HepG2 (cell line): ENCODE data around the gene RPLP2. TPM values are rescaled to one million over a fixed set of nuclear protein-coding genes. Genes with fewer than 3 reads are reported as not detected.
A peak's percentile ranks its signal among the peaks of the same experiment; 100 is the strongest.

Source experiments
- CAMTA2 ChIP-seq: sonication (generic); formaldehyde crosslinking; IDR thresholded peaks from 2 replicates; pipeline ENCODE4 v1.4.0; 2020; ENCODE audit warnings: mild to moderate bottlenecking, missing genetic modification reagents, borderline replicate concordance
- JUN ChIP-seq: sonication (generic); formaldehyde crosslinking; IDR thresholded peaks from 2 replicates; pipeline ENCODE4 v1.4.0; 2020; ENCODE audit warnings: mild to moderate bottlenecking, missing genetic modification reagents
- TAF15 ChIP-seq: fragments of 200-400 bp; formaldehyde crosslinking; IDR thresholded peaks from one replicate; pipeline ENCODE4 v1.6.1; 2018; ENCODE audit warnings: mild to moderate bottlenecking, low read depth, low read length; ENCODE audit not compliant: poor library complexity, severe bottlenecking
- polyA plus RNA-seq, 8 experiments: library from polyadenylated mRNA; depleted of rRNA in 3 of 8; stranded (reverse) in 7 of 8; unstranded in 1 of 8; fragments of >200 nt; fragmentation: Illumina TruSeq in 4 of 8; extraction: Trizol in 4 of 8; gene quantifications; 2 replicates each; pipeline versions ENCODE4 v1.2.1 to v1.2.3, GENCODE V29; 2011 to 2016; ENCODE audit warnings: low read depth in 4 of 8, missing spikeins in 1 of 8, mixed read lengths in 1 of 8; ENCODE audit not compliant: insufficient read depth in 1 of 8
- total RNA-seq, 5 experiments: library from RNA; depleted of rRNA; stranded (reverse); fragments of >200 nt; fragmentation: Illumina TruSeq; extraction: Trizol; gene quantifications; 2 replicates each; pipeline ENCODE4 v1.2.3, GENCODE V29; 2016; ENCODE audit warnings: low read depth in 1 of 5
- TF ChIP-seq, protein P1 (sequence below), 2 experiments: fragments of 450-650 bp in 1 of 2; sonication (generic) in 1 of 2; formaldehyde crosslinking in 1 of 2; IDR thresholded peaks; 2 replicates each; pipeline versions ENCODE4 v1.6.1 to v1.8.0; 2016 to 2022; ENCODE audit warnings: antibody characterized with exemption in 1 of 2, mild to moderate bottlenecking in 1 of 2, missing genetic modification reagents in 1 of 2
- TF ChIP-seq, protein P2 (sequence below): sonication (generic); formaldehyde crosslinking; IDR thresholded peaks from 2 replicates; pipeline ENCODE4 v1.5.0; 2020; ENCODE audit warnings: mild to moderate bottlenecking, missing genetic modification reagents
- TF ChIP-seq, protein P3 (sequence below): sonication (generic); formaldehyde crosslinking; IDR thresholded peaks from 2 replicates; pipeline ENCODE4 v1.5.1; 2020; ENCODE audit warnings: missing genetic modification reagents, mild to moderate bottlenecking, borderline replicate concordance
- TF ChIP-seq, protein P4 (sequence below): sonication (generic); formaldehyde crosslinking; IDR thresholded peaks from 2 replicates; pipeline ENCODE4 v1.4.0; 2020; ENCODE audit warnings: missing genetic modification reagents, borderline replicate concordance

The RPLP2 gene
- total and polyA plus RNA-seq, 2 of the 13 experiments (the other 11 are each of a cell fraction or from before 2014, with no cell fraction given): 978 to 2,106 TPM

DNA sequence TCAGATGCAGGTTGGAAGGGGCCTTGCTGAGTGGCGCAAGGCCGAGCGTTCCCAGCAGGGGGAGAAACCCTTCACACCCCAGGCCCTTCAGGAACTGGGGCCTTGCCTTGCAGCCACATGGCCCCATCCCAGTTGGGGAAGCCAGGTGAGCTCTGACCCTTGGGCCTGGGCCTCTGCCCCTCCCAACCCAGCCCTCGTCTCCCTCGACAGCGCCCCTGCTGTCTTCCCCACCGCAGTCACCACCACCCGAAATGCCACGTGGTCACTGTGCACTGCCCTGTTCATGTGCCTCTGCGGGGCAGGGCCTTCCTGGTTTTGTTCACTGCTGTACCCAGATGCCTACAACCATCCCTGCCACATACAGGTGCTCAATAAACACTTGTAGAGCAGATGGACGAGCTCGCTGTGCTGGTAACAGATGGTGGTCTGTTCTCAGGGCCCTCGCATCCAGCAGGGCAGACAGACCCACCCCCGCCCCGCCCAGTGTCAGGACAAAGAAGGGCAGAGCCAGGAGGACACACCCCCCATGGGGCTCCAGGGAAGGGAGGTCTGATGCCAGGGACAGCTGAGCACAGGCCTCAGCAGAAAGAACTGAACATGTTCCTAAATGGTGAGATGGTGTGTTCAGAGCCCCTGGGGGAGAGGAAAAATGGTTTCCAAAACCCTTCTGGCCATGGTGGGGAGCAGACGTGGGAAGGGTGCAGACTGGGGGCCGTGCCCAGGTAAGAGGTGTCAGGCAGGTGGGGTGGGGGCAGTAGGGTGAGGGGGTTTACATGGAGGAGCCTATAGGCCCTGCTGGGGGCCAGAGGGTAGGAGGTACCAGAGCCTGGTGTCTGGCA is 28.9 kb downstream of the RPLP2 start (continued):
- TF ChIP-seq, protein P1, sequence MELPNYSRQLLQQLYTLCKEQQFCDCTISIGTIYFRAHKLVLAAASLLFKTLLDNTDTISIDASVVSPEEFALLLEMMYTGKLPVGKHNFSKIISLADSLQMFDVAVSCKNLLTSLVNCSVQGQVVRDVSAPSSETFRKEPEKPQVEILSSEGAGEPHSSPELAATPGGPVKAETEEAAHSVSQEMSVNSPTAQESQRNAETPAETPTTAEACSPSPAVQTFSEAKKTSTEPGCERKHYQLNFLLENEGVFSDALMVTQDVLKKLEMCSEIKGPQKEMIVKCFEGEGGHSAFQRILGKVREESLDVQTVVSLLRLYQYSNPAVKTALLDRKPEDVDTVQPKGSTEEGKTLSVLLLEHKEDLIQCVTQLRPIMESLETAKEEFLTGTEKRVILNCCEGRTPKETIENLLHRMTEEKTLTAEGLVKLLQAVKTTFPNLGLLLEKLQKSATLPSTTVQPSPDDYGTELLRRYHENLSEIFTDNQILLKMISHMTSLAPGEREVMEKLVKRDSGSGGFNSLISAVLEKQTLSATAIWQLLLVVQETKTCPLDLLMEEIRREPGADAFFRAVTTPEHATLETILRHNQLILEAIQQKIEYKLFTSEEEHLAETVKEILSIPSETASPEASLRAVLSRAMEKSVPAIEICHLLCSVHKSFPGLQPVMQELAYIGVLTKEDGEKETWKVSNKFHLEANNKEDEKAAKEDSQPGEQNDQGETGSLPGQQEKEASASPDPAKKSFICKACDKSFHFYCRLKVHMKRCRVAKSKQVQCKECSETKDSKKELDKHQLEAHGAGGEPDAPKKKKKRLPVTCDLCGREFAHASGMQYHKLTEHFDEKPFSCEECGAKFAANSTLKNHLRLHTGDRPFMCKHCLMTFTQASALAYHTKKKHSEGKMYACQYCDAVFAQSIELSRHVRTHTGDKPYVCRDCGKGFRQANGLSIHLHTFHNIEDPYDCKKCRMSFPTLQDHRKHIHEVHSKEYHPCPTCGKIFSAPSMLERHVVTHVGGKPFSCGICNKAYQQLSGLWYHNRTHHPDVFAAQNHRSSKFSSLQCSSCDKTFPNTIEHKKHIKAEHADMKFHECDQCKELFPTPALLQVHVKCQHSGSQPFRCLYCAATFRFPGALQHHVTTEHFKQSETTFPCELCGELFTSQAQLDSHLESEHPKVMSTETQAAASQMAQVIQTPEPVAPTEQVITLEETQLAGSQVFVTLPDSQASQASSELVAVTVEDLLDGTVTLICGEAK (IDR thresholded peaks at IDR 0.05): no peak
- TF ChIP-seq, protein P1 (CRISPR knock-in tag; IDR thresholded peaks at IDR 0.05): peak; percentile 66; the same call in 1 of the 2 replicates
- TF ChIP-seq, protein P2, sequence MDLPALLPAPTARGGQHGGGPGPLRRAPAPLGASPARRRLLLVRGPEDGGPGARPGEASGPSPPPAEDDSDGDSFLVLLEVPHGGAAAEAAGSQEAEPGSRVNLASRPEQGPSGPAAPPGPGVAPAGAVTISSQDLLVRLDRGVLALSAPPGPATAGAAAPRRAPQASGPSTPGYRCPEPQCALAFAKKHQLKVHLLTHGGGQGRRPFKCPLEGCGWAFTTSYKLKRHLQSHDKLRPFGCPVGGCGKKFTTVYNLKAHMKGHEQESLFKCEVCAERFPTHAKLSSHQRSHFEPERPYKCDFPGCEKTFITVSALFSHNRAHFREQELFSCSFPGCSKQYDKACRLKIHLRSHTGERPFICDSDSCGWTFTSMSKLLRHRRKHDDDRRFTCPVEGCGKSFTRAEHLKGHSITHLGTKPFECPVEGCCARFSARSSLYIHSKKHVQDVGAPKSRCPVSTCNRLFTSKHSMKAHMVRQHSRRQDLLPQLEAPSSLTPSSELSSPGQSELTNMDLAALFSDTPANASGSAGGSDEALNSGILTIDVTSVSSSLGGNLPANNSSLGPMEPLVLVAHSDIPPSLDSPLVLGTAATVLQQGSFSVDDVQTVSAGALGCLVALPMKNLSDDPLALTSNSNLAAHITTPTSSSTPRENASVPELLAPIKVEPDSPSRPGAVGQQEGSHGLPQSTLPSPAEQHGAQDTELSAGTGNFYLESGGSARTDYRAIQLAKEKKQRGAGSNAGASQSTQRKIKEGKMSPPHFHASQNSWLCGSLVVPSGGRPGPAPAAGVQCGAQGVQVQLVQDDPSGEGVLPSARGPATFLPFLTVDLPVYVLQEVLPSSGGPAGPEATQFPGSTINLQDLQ (CRISPR knock-in tag): peak; percentile 81; the same call in 1 of the 2 replicates
- TF ChIP-seq, protein P3, sequence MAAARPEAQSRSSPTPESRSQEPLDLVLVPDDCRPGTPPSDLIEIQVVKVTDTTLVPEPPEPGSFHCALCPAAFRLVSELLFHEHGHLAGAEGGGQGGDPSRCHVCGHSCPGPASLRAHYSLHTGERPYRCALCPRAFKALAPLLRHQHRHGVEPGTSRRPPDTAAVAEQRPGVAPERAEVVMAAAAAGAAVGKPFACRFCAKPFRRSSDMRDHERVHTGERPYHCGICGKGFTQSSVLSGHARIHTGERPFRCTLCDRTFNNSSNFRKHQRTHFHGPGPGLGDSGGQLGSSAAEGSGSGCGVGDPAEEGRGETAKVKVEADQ (CRISPR knock-in tag): no peak; the same call in 1 of the 2 replicates
- TF ChIP-seq, protein P4, sequence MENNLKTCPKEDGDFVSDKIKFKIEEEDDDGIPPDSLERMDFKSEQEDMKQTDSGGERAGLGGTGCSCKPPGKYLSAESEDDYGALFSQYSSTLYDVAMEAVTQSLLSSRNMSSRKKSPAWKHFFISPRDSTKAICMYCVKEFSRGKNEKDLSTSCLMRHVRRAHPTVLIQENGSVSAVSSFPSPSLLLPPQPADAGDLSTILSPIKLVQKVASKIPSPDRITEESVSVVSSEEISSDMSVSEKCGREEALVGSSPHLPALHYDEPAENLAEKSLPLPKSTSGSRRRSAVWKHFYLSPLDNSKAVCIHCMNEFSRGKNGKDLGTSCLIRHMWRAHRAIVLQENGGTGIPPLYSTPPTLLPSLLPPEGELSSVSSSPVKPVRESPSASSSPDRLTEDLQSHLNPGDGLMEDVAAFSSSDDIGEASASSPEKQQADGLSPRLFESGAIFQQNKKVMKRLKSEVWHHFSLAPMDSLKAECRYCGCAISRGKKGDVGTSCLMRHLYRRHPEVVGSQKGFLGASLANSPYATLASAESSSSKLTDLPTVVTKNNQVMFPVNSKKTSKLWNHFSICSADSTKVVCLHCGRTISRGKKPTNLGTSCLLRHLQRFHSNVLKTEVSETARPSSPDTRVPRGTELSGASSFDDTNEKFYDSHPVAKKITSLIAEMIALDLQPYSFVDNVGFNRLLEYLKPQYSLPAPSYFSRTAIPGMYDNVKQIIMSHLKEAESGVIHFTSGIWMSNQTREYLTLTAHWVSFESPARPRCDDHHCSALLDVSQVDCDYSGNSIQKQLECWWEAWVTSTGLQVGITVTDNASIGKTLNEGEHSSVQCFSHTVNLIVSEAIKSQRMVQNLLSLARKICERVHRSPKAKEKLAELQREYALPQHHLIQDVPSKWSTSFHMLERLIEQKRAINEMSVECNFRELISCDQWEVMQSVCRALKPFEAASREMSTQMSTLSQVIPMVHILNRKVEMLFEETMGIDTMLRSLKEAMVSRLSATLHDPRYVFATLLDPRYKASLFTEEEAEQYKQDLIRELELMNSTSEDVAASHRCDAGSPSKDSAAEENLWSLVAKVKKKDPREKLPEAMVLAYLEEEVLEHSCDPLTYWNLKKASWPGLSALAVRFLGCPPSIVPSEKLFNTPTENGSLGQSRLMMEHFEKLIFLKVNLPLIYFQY (CRISPR knock-in tag): 0 out of 2 replicates have a peak, but pooled peaks have one; percentile 32
- no peak for TF ChIP-seq TAF15
- TF ChIP-seq JUN (CRISPR knock-in tag): no peak
- TF ChIP-seq CAMTA2 (CRISPR knock-in tag): no peak
